Calu3 (cell line): Measurements from ENCODE around the gene ABCF2. TPM values are rescaled to one million over a fixed set of nuclear protein-coding genes. Genes with fewer than 3 reads are reported as not detected.

Experiments
- BruUV-seq: library from RNA; stranded (reverse); fragments of 400-500 nt; replicated peaks from 2 replicates; lab custom pipeline; 2021; lab: Mats Ljungman, UMichigan
- CTCF ChIA-PET: fragments of 300-600 bp; sonication (Branson Sonifier 250); formaldehyde crosslinking; loops from one replicate; lab custom pipeline; 2022; ENCODE audit warnings: antibody characterized with exemption; lab: Charles Lee
- DNase-seq: peaks from one replicate; pipeline ENCODE4 v3.0.0; 2022
- H3K27ac Mint-ChIP-seq: one replicate; pipeline ENCODE4 v1.8.0; 2022; ENCODE audit warnings: mixed read lengths; ENCODE audit not compliant: unreplicated experiment
- H3K27me3 Mint-ChIP-seq: one replicate; pipeline ENCODE4 v1.8.0; 2022; ENCODE audit warnings: mixed read lengths; ENCODE audit not compliant: unreplicated experiment
- H3K36me3 Mint-ChIP-seq: one replicate; pipeline ENCODE4 v1.8.0; 2022; ENCODE audit warnings: mild to moderate bottlenecking, moderate library complexity, mixed read lengths; ENCODE audit not compliant: insufficient read depth, unreplicated experiment
- H3K4me1 Mint-ChIP-seq: one replicate; pipeline ENCODE4 v1.8.0; 2022; ENCODE audit warnings: mild to moderate bottlenecking, low read depth, mixed read lengths; ENCODE audit not compliant: unreplicated experiment
- H3K4me3 Mint-ChIP-seq: one replicate; pipeline ENCODE4 v1.8.0; 2022; ENCODE audit warnings: mild to moderate bottlenecking, low read depth, moderate library complexity, mixed read lengths; ENCODE audit not compliant: unreplicated experiment
- H3K9me3 Mint-ChIP-seq: one replicate; pipeline ENCODE4 v1.8.0; 2022; ENCODE audit warnings: low read depth, mixed read lengths; ENCODE audit not compliant: unreplicated experiment
- intact Hi-C: fragments of 100-400 bp; cut with micrococcal nuclease; formaldehyde crosslinking; loops from one replicate; pipeline ENCODE4 v1.10.0; 2022; ENCODE audit not compliant: unreplicated experiment
- total RNA-seq: library from RNA; stranded (reverse); gene quantifications from 2 replicates; pipeline ENCODE4 v1.2.3, GENCODE V29; 2022
- TF ChIP-seq, protein P1 (sequence below): fragments of 200-600 bp; IDR thresholded peaks from one replicate; pipeline ENCODE4 v1.8.0; 2022; ENCODE audit warnings: antibody characterized with exemption; ENCODE audit not compliant: unreplicated experiment

ABCF2 gene
- total RNA-seq, 1 experiment from 2014 or later = 49.7 TPM

DNA sequence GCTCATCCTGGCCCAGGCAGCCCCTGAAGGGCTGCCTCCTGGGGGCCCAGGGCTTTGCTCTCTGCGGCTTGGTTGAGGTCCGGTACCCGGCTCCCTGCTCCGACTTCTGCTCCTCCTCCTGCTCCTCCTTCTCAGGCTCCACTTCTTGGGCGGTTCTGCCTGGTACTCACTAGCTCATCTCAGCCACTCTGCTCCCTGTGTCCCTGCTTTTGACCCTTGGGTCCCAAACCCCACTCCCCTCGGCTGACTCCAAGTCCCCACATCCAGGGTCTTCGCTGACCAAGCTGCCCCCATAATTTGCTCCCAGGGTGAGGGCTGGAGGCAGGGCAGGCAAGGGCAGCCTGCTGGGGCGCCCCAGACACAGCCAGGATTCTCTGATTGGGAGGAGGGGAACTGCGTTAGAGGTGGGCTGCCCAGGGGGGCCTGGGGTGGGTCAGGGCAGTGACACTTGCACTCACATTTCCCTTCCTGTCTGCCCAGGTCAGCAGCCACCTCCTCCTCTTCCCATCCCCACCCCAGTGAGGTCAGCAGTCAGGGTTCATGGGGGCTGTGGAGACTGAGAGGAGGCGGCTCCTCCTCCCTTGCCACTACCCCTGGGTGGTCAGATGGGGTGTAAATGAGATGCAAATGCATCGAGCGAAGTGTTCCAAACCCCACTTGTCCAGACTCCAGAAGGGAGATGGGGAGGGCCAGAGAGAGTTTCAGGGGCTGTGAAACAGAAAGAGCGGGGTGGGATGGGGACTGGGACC is 19.3 kb upstream of the ABCF2 start:
- Mint-ChIP-seq H3K4me1 (peaks cover 28% of the 10 kb centered on the region), H3K9me3 (no peaks in the 10 kb centered on the region), H3K36me3 (peaks cover 23% of the 10 kb centered on the region), H3K27ac (no peak overlapping the region), H3K27me3 (peaks cover 78% of the 10 kb centered on the region), H3K4me3 (peak overlapping the region; percentile 25)
- CTCF ChIA-PET = no interaction called here
- no peak for DNase-seq
- intact Hi-C loops = loop anchor here (5.0 kb wide), 1 partner anchor 56 kb away; no protein-coding TSS in a partner anchor
- no TSS peak for BruUV-seq
- TF ChIP-seq, protein P1, sequence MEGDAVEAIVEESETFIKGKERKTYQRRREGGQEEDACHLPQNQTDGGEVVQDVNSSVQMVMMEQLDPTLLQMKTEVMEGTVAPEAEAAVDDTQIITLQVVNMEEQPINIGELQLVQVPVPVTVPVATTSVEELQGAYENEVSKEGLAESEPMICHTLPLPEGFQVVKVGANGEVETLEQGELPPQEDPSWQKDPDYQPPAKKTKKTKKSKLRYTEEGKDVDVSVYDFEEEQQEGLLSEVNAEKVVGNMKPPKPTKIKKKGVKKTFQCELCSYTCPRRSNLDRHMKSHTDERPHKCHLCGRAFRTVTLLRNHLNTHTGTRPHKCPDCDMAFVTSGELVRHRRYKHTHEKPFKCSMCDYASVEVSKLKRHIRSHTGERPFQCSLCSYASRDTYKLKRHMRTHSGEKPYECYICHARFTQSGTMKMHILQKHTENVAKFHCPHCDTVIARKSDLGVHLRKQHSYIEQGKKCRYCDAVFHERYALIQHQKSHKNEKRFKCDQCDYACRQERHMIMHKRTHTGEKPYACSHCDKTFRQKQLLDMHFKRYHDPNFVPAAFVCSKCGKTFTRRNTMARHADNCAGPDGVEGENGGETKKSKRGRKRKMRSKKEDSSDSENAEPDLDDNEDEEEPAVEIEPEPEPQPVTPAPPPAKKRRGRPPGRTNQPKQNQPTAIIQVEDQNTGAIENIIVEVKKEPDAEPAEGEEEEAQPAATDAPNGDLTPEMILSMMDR = no peak

DNA sequence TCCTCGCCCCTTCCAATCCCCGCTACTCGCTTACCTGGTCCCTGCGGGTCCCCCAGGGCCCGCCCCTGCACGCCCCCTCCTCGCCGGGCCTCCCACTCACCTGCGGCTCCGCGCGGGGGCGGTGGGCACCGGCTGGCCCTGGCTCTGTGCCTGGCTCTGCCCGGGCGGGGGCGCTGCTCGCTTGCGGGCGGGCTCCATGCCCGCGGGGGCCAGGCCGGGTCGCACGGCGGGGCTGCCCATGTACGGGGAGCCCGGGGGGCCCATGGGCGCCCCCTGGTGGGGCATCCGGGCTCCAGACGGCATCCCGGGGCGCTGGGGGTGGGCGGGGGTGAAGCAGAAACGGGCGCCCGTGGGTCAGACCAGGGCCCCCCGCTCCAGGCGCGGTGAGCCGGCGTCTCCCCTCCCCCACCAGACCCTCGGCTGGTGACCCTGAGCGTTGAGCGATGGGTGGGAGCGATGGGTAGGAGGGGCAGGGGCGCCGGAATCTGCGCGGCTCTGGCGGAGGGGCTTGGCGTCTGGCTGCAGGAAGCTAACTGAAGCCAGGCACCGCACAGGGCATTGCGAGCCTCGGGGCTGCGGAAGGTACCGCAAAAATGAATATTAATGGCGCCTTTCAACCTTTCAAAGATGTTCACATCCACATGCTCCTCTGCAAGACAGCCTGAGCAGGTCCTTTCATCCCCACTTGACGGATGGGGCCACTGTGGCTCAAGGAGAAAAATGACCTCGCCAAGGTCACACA is 18.5 kb upstream of the ABCF2 start:
- no TSS peak for BruUV-seq
- Mint-ChIP-seq H3K27ac (no peak overlapping the region), H3K27me3 (peaks cover 71% of the 10 kb centered on the region), H3K36me3 (peaks cover 18% of the 10 kb centered on the region), H3K9me3 (no peaks in the 10 kb centered on the region), H3K4me1 (peaks cover 24% of the 10 kb centered on the region), H3K4me3 (peak overlapping the region; percentile 25)
- CTCF ChIA-PET = no interaction called here
- intact Hi-C loops = loop anchor here (5.0 kb wide), 1 partner anchor 57 kb away; no protein-coding TSS in a partner anchor
- peak; percentile 55 for DNase-seq
- TF ChIP-seq, protein P1 = peak; percentile 74

DNA sequence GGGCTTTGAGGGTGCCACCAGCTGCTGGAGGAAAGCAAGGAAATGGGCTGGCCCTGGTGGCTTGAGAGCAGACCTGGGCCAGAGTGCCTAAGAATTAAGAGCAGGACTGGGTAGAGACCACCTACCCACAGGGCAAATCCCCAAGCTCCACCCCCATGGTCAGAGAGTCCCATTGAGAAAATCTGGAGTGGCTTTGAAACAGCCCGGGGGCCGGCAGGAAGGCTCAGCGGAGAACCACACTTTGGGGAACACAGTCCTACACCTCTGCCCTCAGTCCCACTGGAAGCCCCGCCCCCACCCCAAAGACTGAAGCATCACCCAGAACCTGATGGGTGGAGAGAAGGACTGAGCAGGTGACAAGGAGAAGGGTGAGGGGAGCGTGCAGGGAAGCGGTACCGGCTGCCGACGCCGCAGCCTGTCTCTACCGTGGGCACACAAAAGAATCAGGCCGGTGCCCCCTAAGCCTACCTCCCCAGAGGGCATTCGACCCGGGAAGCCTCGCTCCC is 17.9 kb upstream of the ABCF2 start:
- H3K9me3 Mint-ChIP-seq = no peaks in the 10 kb centered on the region
- TF ChIP-seq, protein P1 = no peak
- no peak overlapping the region for H3K4me3 Mint-ChIP-seq
- no peak for DNase-seq
- intact Hi-C loops = loop anchor here (5.0 kb wide), 2 partner anchors 57 to 123 kb away; no protein-coding TSS in a partner anchor
- no TSS peak for BruUV-seq
- H3K27me3 Mint-ChIP-seq = peaks cover 65% of the 10 kb centered on the region
- CTCF ChIA-PET = interaction anchor here (1.0 to 2.6 kb wide), 3 partner anchors 12 to 76 kb away, joined by 3 to 14 read pairs (median 6); partner anchors contain the start of genes ABCF2 and CHPF2
- peaks cover 18% of the 10 kb centered on the region for H3K36me3 Mint-ChIP-seq
- H3K27ac Mint-ChIP-seq = no peak overlapping the region
- H3K4me1 Mint-ChIP-seq = peaks cover 19% of the 10 kb centered on the region

- intact Hi-C loops = loop anchor here (5.0 kb wide), 1 partner anchor 122 kb away; no protein-coding TSS in a partner anchor
Observed at GRCh38 chr7:151244196-151244840, 17.3 kb upstream of the ABCF2 start.

More at GRCh38 chr7:151244196-151244840, 17.3 kb upstream of the ABCF2 start:
- TF ChIP-seq, protein P1 = peak; percentile 74
- Mint-ChIP-seq H3K27ac (no peak overlapping the region), H3K27me3 (peaks cover 59% of the 10 kb centered on the region), H3K9me3 (no peaks in the 10 kb centered on the region), H3K4me1 (peaks cover 15% of the 10 kb centered on the region), H3K4me3 (no peak overlapping the region), H3K36me3 (peaks cover 14% of the 10 kb centered on the region)
- peak; percentile 59 for DNase-seq
- BruUV-seq = no TSS peak
- CTCF ChIA-PET = interaction anchor here (0.6 to 2.6 kb wide), 5 partner anchors 12 to 357 kb away, joined by 3 to 14 read pairs (median 4); partner anchors contain the start of genes ABCF2 and CHPF2
